ENCODE measurements around the gene DHRS1. TPM values are rescaled to one million over a fixed set of nuclear protein-coding genes. Genes with fewer than 3 reads are reported as not detected.

Gene DHRS1
- total RNA-seq, 1 experiment from 2014 or later: 8.9 TPM

GRCh38 chr14:24277071-24277470 is 22.5 kb downstream of the DHRS1 start:
- ChIA-PET CTCF (no interaction called here), POLR2A (interaction anchor here (0.6 kb wide), 1 partner anchor 33 kb away, joined by 6 read pairs; no protein-coding TSS in a partner anchor)
- Histone ChIP-seq H3K27me3 (ENCODE audit: control insufficient read depth, insufficient read depth, low read length) (no peaks in the 10 kb centered on the region), H3K36me3 (ENCODE audit: control insufficient read depth, insufficient read depth, low read length) (no peaks in the 10 kb centered on the region), H3K27ac (ENCODE audit: low read length) (no peak overlapping the region), H3K9me3 (ENCODE audit: control insufficient read depth, insufficient read depth, low read depth, low read length) (no peaks in the 10 kb centered on the region), H3K4me3 (ENCODE audit: low read depth in 2 of 2, low read length in 2 of 2) (no peak overlapping the region), H3K4me1 (ENCODE audit: control insufficient read depth, insufficient read depth, low read length) (no peaks in the 10 kb centered on the region)
- ATAC-seq (no peak), DNase-seq (ENCODE audit: low read depth, low spot score) (no peak)
- intact Hi-C loops (cut with micrococcal nuclease; ENCODE audit: unreplicated experiment) (no loop called here), in situ Hi-C loops (cut with HindIII; ENCODE audit: low pct_unique_long_range_greater_than_20kb, low sequenced_read_pairs) (no loop called here)
- TF ChIP-seq REST (IDR thresholded peaks at IDR 0.05; ENCODE audit: insufficient read depth in 1 of 2, low read depth in 2 of 2, low read length in 1 of 2): no peak
- no peak for TF ChIP-seq CTCF (IDR thresholded peaks at IDR 0.05)
- TF ChIP-seq POLR2AphosphoS5 (IDR thresholded peaks at IDR 0.05; ENCODE audit: low read depth, low read length): no peak
- no peak for TF ChIP-seq TCF7L2 (IDR thresholded peaks at IDR 0.05; ENCODE audit: low read depth, low read length)
- TF ChIP-seq SIN3A (IDR thresholded peaks at IDR 0.05; ENCODE audit: borderline replicate concordance, insufficient read depth, low read depth, low read length): no peak
- no TSS peak for BruUV-seq (replicated peaks)

- Histone ChIP-seq H3K27ac (ENCODE audit: low read length) (no peak overlapping the region), H3K4me1 (ENCODE audit: control insufficient read depth, insufficient read depth, low read length) (peaks cover 3% of the 10 kb centered on the region; the same call in 1 of the 2 replicates), H3K9me3 (ENCODE audit: control insufficient read depth, insufficient read depth, low read depth, low read length) (no peaks in the 10 kb centered on the region), H3K27me3 (ENCODE audit: control insufficient read depth, insufficient read depth, low read length) (no peaks in the 10 kb centered on the region), H3K36me3 (ENCODE audit: control insufficient read depth, insufficient read depth, low read length) (no peaks in the 10 kb centered on the region), H3K4me3 (ENCODE audit: low read depth in 2 of 2, low read length in 2 of 2) (no peak overlapping the region)
- in situ Hi-C loops (cut with HindIII; ENCODE audit: low pct_unique_long_range_greater_than_20kb, low sequenced_read_pairs): no loop called here
- TF ChIP-seq CTCF (IDR thresholded peaks at IDR 0.05) (no peak), TCF7L2 (IDR thresholded peaks at IDR 0.05; ENCODE audit: low read depth, low read length) (no peak), POLR2AphosphoS5 (IDR thresholded peaks at IDR 0.05; ENCODE audit: low read depth, low read length) (no peak), SIN3A (IDR thresholded peaks at IDR 0.05; ENCODE audit: borderline replicate concordance, insufficient read depth, low read depth, low read length) (no peak), REST (IDR thresholded peaks at IDR 0.05; ENCODE audit: insufficient read depth in 1 of 2, low read depth in 2 of 2, low read length in 1 of 2) (no peak)
- CTCF ChIA-PET: no interaction called here
- intact Hi-C loops (cut with micrococcal nuclease; ENCODE audit: unreplicated experiment): no loop called here
- DNase-seq (ENCODE audit: low read depth, low spot score) (no peak), ATAC-seq (no peak)
- BruUV-seq (replicated peaks): no TSS peak
- POLR2A ChIA-PET: no interaction called here
Measured at GRCh38 chr14:24274101-24274543, 25.5 kb downstream of the DHRS1 start.

Measured in Panc1 (cell line).